ENCODE measurements around the gene AEBP2. TPM values are rescaled to one million over a fixed set of nuclear protein-coding genes. Genes with fewer than 3 reads are reported as not detected.

The AEBP2 gene
- total and polyA plus RNA-seq, 2 donors (not counting 3 experiments of a cell fraction or from before 2014, with no cell fraction given) = 8.8 to 42.2 TPM

DNA sequence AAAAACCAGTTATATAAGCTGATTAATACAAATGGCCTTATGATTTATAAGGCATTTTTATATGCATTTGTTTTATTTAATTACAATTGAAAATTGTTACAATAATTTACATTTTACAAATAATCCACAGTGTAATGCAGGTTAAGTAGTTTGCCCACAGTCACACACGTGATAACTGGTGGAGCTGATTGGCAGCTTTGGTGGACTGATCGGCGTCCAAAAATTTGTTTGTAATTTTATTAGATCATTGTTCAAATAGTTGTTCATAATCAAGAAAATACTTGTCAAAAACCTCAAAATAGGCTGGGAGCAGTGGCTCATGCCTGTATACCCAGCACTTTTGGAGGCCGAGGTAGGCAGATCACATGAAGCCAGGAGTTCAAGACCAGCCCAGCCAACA lies 59.7 kb downstream of the AEBP2 start:
- dilution Hi-C loops (cut with MboI; ENCODE audit: extremely low pct_ligation_motif_present, low sequenced_read_pairs) (no loop called here), intact Hi-C loops (cut with micrococcal nuclease) (no loop called here)
- DNase-seq (ENCODE audit: low read depth, low spot score) = no peak
- H3K9me3 ChIP-seq (replicated peaks; ENCODE audit: control insufficient read depth, insufficient read depth, low read length) = no peaks in the 10 kb centered on the region
- H3K4me1 ChIP-seq (ENCODE audit: control insufficient read depth, extremely low read depth, insufficient read depth, low read length) = no peaks in the 10 kb centered on the region
- no peaks in the 10 kb centered on the region for H3K27me3 ChIP-seq (ENCODE audit: control insufficient read depth in 2 of 2, insufficient read depth in 2 of 2, low read length in 2 of 2)
- peaks cover 32% of the 10 kb centered on the region for H3K79me2 ChIP-seq (ENCODE audit: control insufficient read depth, insufficient read depth, low read length)
- peaks cover 0 to 8% of the 10 kb centered on the region in 2 experiments for H3K36me3 ChIP-seq (ENCODE audit: control insufficient read depth in 2 of 2, extremely low read depth in 1 of 2, insufficient read depth in 2 of 2, low read length in 2 of 2)
- FAIRE-seq = no peak
- H2AFZ ChIP-seq (ENCODE audit: low read depth, low read length) = no peak overlapping the region
- H4K20me1 ChIP-seq (replicated peaks; ENCODE audit: control insufficient read depth, extremely low read depth, insufficient read depth, low read length) = no peaks in the 10 kb centered on the region
- ChIA-PET CTCF (interaction anchor here (0.7 kb wide), 1 partner anchor 723 kb away, joined by 3 read pairs; no protein-coding TSS in a partner anchor), POLR2A (no interaction called here)
- no peak overlapping the region for H3K9ac ChIP-seq (replicated peaks; ENCODE audit: extremely low read depth, insufficient read depth, low read length)
- no TSS peak for BruUV-seq (replicated peaks)
- H3K4me2 ChIP-seq (ENCODE audit: insufficient read depth, low read length) = no peak overlapping the region
- no peak overlapping the region for H3K4me3 ChIP-seq (replicated peaks in 1 of 3; ENCODE audit: insufficient read depth in 1 of 3, low read depth in 1 of 3, low read length in 3 of 3)
- TF ChIP-seq FOS (IDR thresholded peaks at IDR 0.05; ENCODE audit: borderline replicate concordance, insufficient read depth, low read length) = no peak
- no peak for TF ChIP-seq JUN (IDR thresholded peaks at IDR 0.05; ENCODE audit: borderline replicate concordance, insufficient read depth, insufficient read length, low read depth)
- TF ChIP-seq EZH2 (IDR thresholded peaks at IDR 0.05; ENCODE audit: borderline replicate concordance, low read depth, low read length, severe bottlenecking) = no peak
- TF ChIP-seq, protein P1, sequence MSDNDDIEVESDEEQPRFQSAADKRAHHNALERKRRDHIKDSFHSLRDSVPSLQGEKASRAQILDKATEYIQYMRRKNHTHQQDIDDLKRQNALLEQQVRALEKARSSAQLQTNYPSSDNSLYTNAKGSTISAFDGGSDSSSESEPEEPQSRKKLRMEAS (IDR thresholded peaks at IDR 0.05; ENCODE audit: insufficient read depth, insufficient read length) = no peak
- TF ChIP-seq POLR2AphosphoS5 (IDR thresholded peaks at IDR 0.05; ENCODE audit: insufficient read depth, low read depth, low read length) = no peak
- no peak for TF ChIP-seq POLR2A (IDR thresholded peaks at IDR 0.05; ENCODE audit: low read depth, low read length)
- no peak for TF ChIP-seq GATA2 (IDR thresholded peaks at IDR 0.05; ENCODE audit: insufficient read depth, insufficient read length, low read depth, low read length)
- TF ChIP-seq MYC (IDR thresholded peaks at IDR 0.05; ENCODE audit: low read depth, low read length) = no peak
- TF ChIP-seq, protein P2, sequence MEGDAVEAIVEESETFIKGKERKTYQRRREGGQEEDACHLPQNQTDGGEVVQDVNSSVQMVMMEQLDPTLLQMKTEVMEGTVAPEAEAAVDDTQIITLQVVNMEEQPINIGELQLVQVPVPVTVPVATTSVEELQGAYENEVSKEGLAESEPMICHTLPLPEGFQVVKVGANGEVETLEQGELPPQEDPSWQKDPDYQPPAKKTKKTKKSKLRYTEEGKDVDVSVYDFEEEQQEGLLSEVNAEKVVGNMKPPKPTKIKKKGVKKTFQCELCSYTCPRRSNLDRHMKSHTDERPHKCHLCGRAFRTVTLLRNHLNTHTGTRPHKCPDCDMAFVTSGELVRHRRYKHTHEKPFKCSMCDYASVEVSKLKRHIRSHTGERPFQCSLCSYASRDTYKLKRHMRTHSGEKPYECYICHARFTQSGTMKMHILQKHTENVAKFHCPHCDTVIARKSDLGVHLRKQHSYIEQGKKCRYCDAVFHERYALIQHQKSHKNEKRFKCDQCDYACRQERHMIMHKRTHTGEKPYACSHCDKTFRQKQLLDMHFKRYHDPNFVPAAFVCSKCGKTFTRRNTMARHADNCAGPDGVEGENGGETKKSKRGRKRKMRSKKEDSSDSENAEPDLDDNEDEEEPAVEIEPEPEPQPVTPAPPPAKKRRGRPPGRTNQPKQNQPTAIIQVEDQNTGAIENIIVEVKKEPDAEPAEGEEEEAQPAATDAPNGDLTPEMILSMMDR (IDR thresholded peaks at IDR 0.05; ENCODE audit: extremely low read depth in 1 of 2, insufficient read depth in 1 of 2, low read depth in 1 of 2, low read length in 2 of 2) = no peak
- no peaks in the 10 kb centered on the region for H3K9me1 ChIP-seq (replicated peaks; ENCODE audit: control insufficient read depth, extremely low read depth, insufficient read depth, low read length)
- H3K27ac ChIP-seq (ENCODE audit: insufficient read depth, low read depth, low read length) = no peak overlapping the region

All from endothelial cell of umbilical vein (primary cell).